H1 (cell line): ENCODE results near the gene KCNH8. TPM values are rescaled to one million over a fixed set of nuclear protein-coding genes. Genes with fewer than 3 reads are reported as not detected.

Source experiments
- CTCF ChIA-PET: fragments of 300-600 bp; sonication (Branson Sonifier 250); formaldehyde crosslinking; loops from one replicate; lab custom pipeline; 2021; ENCODE audit not compliant: partially characterized antibody; lab: Charles Lee
- POLR2A ChIA-PET: fragments of 300-600 bp; sonication (Branson Sonifier 250); formaldehyde crosslinking; loops from one replicate; lab custom pipeline; 2021; ENCODE audit warnings: inconsistent platforms; ENCODE audit not compliant: partially characterized antibody; lab: Charles Lee
- DNase-seq, 2 experiments: peaks; one replicate each; pipeline versions ENCODE4 v3.0.0 to v3.0.0-alpha.2; 2010 to 2022; ENCODE audit warnings: low spot score in 2 of 2, low read depth in 1 of 2, mixed read lengths in 1 of 2
- FAIRE-seq: peaks from 2 replicates; lab custom pipeline; 2011; peaks lifted over from hg19 to GRCh38; lab: Jason Lieb, UNC
- H2AFZ ChIP-seq: 2 replicates; pipeline ENCODE4 v1.8.1; 2012; ENCODE audit warnings: low read length, inconsistent platforms
- H2AK5ac ChIP-seq: 2 replicates; pipeline ENCODE4 v1.6.1; 2013; ENCODE audit warnings: low read depth, low read length
- H2BK120ac ChIP-seq: replicated peaks from 2 replicates; pipeline ENCODE3; 2013; ENCODE audit warnings: low read depth, low read length, inconsistent platforms
- H2BK12ac ChIP-seq: 2 replicates; pipeline ENCODE4 v1.6.1; 2013; ENCODE audit warnings: low read depth, low read length
- H2BK15ac ChIP-seq: 2 replicates; pipeline ENCODE4 v1.6.1; 2013; ENCODE audit warnings: low read length
- H2BK20ac ChIP-seq: 2 replicates; pipeline ENCODE4 v1.6.1; 2013; ENCODE audit warnings: low read length
- H2BK5ac ChIP-seq: 2 replicates; pipeline ENCODE4 v1.6.1; 2013; ENCODE audit warnings: low read depth, low read length
- H3K14ac ChIP-seq: 2 replicates; pipeline ENCODE4 v1.6.1; 2013; ENCODE audit warnings: inconsistent platforms; ENCODE audit not compliant: insufficient read length
- H3K18ac ChIP-seq: 2 replicates; pipeline ENCODE4 v1.6.1; 2013; ENCODE audit warnings: low read length; ENCODE audit errors: extremely low read depth
- H3K23ac ChIP-seq: 2 replicates; pipeline ENCODE4 v1.6.1; 2013; ENCODE audit warnings: inconsistent platforms; ENCODE audit not compliant: insufficient read length
- H3K23me2 ChIP-seq: 2 replicates; pipeline ENCODE4 v1.6.1; 2013; ENCODE audit warnings: low read depth, low read length
- H3K27ac ChIP-seq: 2 replicates; pipeline ENCODE4 v1.6.1; 2011; ENCODE audit warnings: low read depth, low read length, inconsistent platforms
- H3K27me3 ChIP-seq, 4 experiments: replicated peaks in 1 of 4; 1 replicate in 1 of 4; 2 replicates in 3 of 4; pipeline versions ENCODE4 v1.6.1 to v1.8.1; 2011 to 2013; ENCODE audit warnings: low read length in 3 of 4, mild to moderate bottlenecking in 3 of 4, inconsistent platforms in 2 of 4, mixed read lengths in 2 of 4, moderate library complexity in 1 of 4; ENCODE audit not compliant: control insufficient read depth in 3 of 4, insufficient read depth in 3 of 4; ENCODE audit errors: extremely low read depth in 1 of 4
- H3K36me3 ChIP-seq, 4 experiments: 2 replicates each; pipeline versions ENCODE4 v1.6.1 to v1.8.1; 2011 to 2013; ENCODE audit warnings: mild to moderate bottlenecking in 4 of 4, low read length in 3 of 4, moderate library complexity in 2 of 4, control low read depth in 1 of 4, inconsistent platforms in 1 of 4; ENCODE audit not compliant: insufficient read depth in 4 of 4, control insufficient read depth in 2 of 4
- H3K4ac ChIP-seq: replicated peaks from 2 replicates; pipeline ENCODE3; 2013; ENCODE audit warnings: low read length, low read depth, mixed read lengths, inconsistent platforms; ENCODE audit not compliant: insufficient read length
- H3K4me1 ChIP-seq, 4 experiments: replicated peaks in 1 of 4; 1 replicate in 1 of 4; 2 replicates in 3 of 4; pipeline versions ENCODE4 v1.6.1 to v1.8.1; 2011 to 2013; ENCODE audit warnings: low read length in 3 of 4, inconsistent platforms in 2 of 4, mixed read lengths in 1 of 4; ENCODE audit not compliant: insufficient read depth in 4 of 4, control insufficient read depth in 3 of 4
- H3K4me2 ChIP-seq, 2 experiments: 2 replicates each; pipeline versions ENCODE4 v1.6.1 to v1.8.1; 2011 to 2013; ENCODE audit warnings: low read depth in 2 of 2, low read length in 2 of 2, control low read depth in 1 of 2, inconsistent platforms in 1 of 2, mild to moderate bottlenecking in 1 of 2; ENCODE audit not compliant: insufficient read depth in 1 of 2
- H3K4me3 ChIP-seq, 4 experiments: fragments of 200-600, 300-600 bp in 1 of 4; sonication (generic), shearing (Covaris generic), sonication (Bioruptor Twin) in 1 of 4; 2 replicates each; pipeline versions ENCODE4 v1.5.1 to v1.8.1; 2011 to 2016; ENCODE audit warnings: low read length in 4 of 4, low read depth in 3 of 4, control low read depth in 2 of 4, inconsistent platforms in 2 of 4, mild to moderate bottlenecking in 2 of 4, mixed read lengths in 1 of 4, moderate library complexity in 1 of 4; ENCODE audit not compliant: insufficient read depth in 2 of 4; ENCODE audit errors: extremely low read depth in 1 of 4
- H3K56ac ChIP-seq: replicated peaks from 2 replicates; pipeline ENCODE3; 2013; ENCODE audit warnings: low read depth, mild to moderate bottlenecking, mixed read lengths, low read length, inconsistent platforms; ENCODE audit not compliant: insufficient read length
- H3K79me1 ChIP-seq: 2 replicates; pipeline ENCODE4 v1.6.1; 2013; ENCODE audit warnings: low read depth, low read length, control low read depth
- H3K79me2 ChIP-seq, 2 experiments: 2 replicates each; pipeline versions ENCODE4 v1.6.1 to v1.8.1; 2012 to 2013; ENCODE audit warnings: low read length in 2 of 2, mild to moderate bottlenecking in 2 of 2, inconsistent platforms in 1 of 2; ENCODE audit not compliant: insufficient read depth in 2 of 2, control insufficient read depth in 1 of 2
- H3K9ac ChIP-seq, 4 experiments: replicated peaks in 1 of 4; 1 replicate in 1 of 4; 2 replicates in 3 of 4; pipeline versions ENCODE4 v1.6.1 to v1.8.1; 2011 to 2013; ENCODE audit warnings: low read depth in 3 of 4, low read length in 3 of 4, control low read depth in 2 of 4, mild to moderate bottlenecking in 2 of 4, moderate library complexity in 2 of 4, inconsistent platforms in 1 of 4; ENCODE audit errors: extremely low read depth in 1 of 4
- H3K9me3 ChIP-seq, 2 experiments: 2 replicates each; pipeline versions ENCODE4 v1.6.1 to v1.8.1; 2012 to 2013; ENCODE audit warnings: mild to moderate bottlenecking in 2 of 2, moderate library complexity in 2 of 2, control low read depth in 1 of 2, inconsistent platforms in 1 of 2, low read depth in 1 of 2, low read length in 1 of 2, mixed read lengths in 1 of 2; ENCODE audit not compliant: insufficient read depth in 2 of 2
- H4K20me1 ChIP-seq, 2 experiments: replicated peaks in 1 of 2; 2 replicates each; pipeline versions ENCODE3 to v1.8.1; 2011 to 2013; ENCODE audit warnings: inconsistent platforms in 2 of 2, low read length in 2 of 2, mild to moderate bottlenecking in 1 of 2; ENCODE audit not compliant: insufficient read depth in 2 of 2, control insufficient read depth in 1 of 2
- H4K5ac ChIP-seq: 2 replicates; pipeline ENCODE4 v1.6.1; 2013; ENCODE audit warnings: low read length, low read depth, mixed read lengths, inconsistent platforms; ENCODE audit not compliant: insufficient read length
- H4K8ac ChIP-seq: 2 replicates; pipeline ENCODE4 v1.8.0; 2013; ENCODE audit warnings: mild to moderate bottlenecking, moderate library complexity, low read length, inconsistent platforms; ENCODE audit not compliant: insufficient read depth; ENCODE audit errors: extremely low read depth
- H4K91ac ChIP-seq: replicated peaks from 2 replicates; pipeline ENCODE3; 2013; ENCODE audit warnings: low read length, mixed read lengths, inconsistent platforms; ENCODE audit not compliant: insufficient read length
- ASH2L ChIP-seq: fragments of 200-600, 300-600 bp; sonication (generic); IDR thresholded peaks from one replicate; pipeline ENCODE4 v1.7.1; 2017; ENCODE audit warnings: low read length
- CTBP2 ChIP-seq: IDR thresholded peaks from 2 replicates; pipeline ENCODE4 v1.7.0; 2011; ENCODE audit warnings: borderline replicate concordance, mild to moderate bottlenecking, moderate library complexity, mixed read lengths, low read length; ENCODE audit not compliant: insufficient read depth, insufficient read length
- EZH2 ChIP-seq: fragments of 200-600 bp; sonication (generic); IDR thresholded peaks from 2 replicates; pipeline ENCODE4 v1.7.1; 2012; ENCODE audit warnings: low read depth, mild to moderate bottlenecking, moderate library complexity, low read length, inconsistent platforms; ENCODE audit not compliant: severe bottlenecking
- GABPA ChIP-seq: IDR thresholded peaks from 2 replicates; pipeline ENCODE4 v1.6.1; 2011; ENCODE audit warnings: mild to moderate bottlenecking, low read length, moderate library complexity, borderline replicate concordance; ENCODE audit not compliant: insufficient read depth
- RBBP5 ChIP-seq: IDR thresholded peaks from 2 replicates; pipeline ENCODE4 v1.7.1; 2012; ENCODE audit warnings: low read depth, mild to moderate bottlenecking, inconsistent platforms, low read length, moderate library complexity, borderline replicate concordance
- SUZ12 ChIP-seq: fragments of 200-600 bp; sonication (generic); IDR thresholded peaks from 2 replicates; pipeline ENCODE4 v1.6.1; 2012; ENCODE audit warnings: mild to moderate bottlenecking, inconsistent platforms, low read length, moderate library complexity, mixed read lengths
- WGBS, 2 experiments: shearing (Covaris generic) in 1 of 2; methylation state at CpG; one replicate each; pipeline versions ENCODE4 v1.1.6 to v1.1.7; 2013 to 2015; ENCODE audit warnings: low lambda C conversion rate in 2 of 2, mixed read lengths in 2 of 2, inconsistent platforms in 1 of 2, low coverage in 1 of 2, missing lambda C conversion rate in 1 of 2; ENCODE audit not compliant: insufficient replicate concordance in 2 of 2, insufficient coverage in 1 of 2, insufficient read length in 1 of 2; ENCODE audit errors: extremely low coverage in 1 of 2, missing lambda C conversion rate in 1 of 2; 5-methylcytosine and 5-hydroxymethylcytosine counted together
- polyA plus RNA-seq, 7 experiments: library from polyadenylated mRNA; depleted of rRNA in 3 of 7; stranded (reverse) in 5 of 7; unstranded in 2 of 7; fragments of >200 nt in 5 of 7; fragments of 200-250 nt in 2 of 7; gene quantifications; 1 replicate in 5 of 7; 2 replicates in 1 of 7; 4 replicates in 1 of 7; pipeline versions ENCODE4 v1.2.1 to v1.2.3, GENCODE V29; 2011 to 2013; ENCODE audit warnings: missing spikeins in 2 of 7, mixed read lengths in 2 of 7
- total RNA-seq: library from RNA; stranded (reverse); fragmentation: NEBNext Ultra II Directional; extraction: Animal tissue kit (Norgen Biotek cat#: 25700); gene quantifications from 2 replicates; pipeline ENCODE4 v1.2.1, GENCODE V29; 2021
- TF ChIP-seq, protein P1 (sequence below): IDR thresholded peaks from 2 replicates; pipeline ENCODE4 v1.6.1; 2012; ENCODE audit warnings: inconsistent platforms
- TF ChIP-seq, protein P2 (sequence below): IDR thresholded peaks from 2 replicates; pipeline ENCODE4 v1.6.1; 2012; ENCODE audit warnings: low read length, inconsistent platforms

The KCNH8 gene
- total and polyA plus RNA-seq, 2 of the 8 experiments (the other 6 are each of a cell fraction or from before 2014, with no cell fraction given): 2.2 to 2.4 TPM

DNA sequence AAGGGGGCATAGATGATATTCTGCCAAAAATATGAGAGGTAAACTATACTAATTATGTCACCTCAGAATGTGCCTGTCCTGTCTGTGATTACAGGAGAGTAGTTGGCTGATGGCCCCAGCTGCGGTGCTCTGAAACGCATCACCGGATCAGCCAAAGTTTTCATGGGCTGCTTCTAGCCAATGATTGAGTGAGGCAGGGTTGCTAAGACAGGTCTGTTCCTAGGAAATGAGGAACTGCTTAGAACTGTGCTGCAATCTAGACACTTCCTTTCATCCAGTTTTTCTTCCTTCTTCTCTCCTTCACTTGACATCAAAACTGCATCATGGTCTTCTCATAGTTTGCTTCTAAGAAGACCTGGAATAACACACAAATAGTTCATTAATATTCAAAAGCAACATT lies 124.0 kb downstream of the KCNH8 start:
- H3K36me3 ChIP-seq: no peaks in the 10 kb centered on the region
- H4K8ac ChIP-seq: no peak overlapping the region
- H3K4me2 ChIP-seq: no peak overlapping the region
- H3K14ac ChIP-seq: no peak overlapping the region
- no peak overlapping the region for H2BK20ac ChIP-seq
- no peak overlapping the region for H2BK12ac ChIP-seq
- no peak overlapping the region for H3K4ac ChIP-seq
- peaks cover 3 to 9% (median 6%) of the 10 kb centered on the region in 4 experiments; a peak in 5 of 7 replicates for H3K4me1 ChIP-seq
- no peak overlapping the region for H4K91ac ChIP-seq
- H3K18ac ChIP-seq: no peak overlapping the region
- no peak overlapping the region for H3K4me3 ChIP-seq
- no peaks in the 10 kb centered on the region for H3K79me1 ChIP-seq
- no peaks in the 10 kb centered on the region for H3K23me2 ChIP-seq
- no peak overlapping the region for H3K27ac ChIP-seq
- H2AFZ ChIP-seq: no peak overlapping the region
- CTCF ChIA-PET: no interaction called here
- H3K9ac ChIP-seq: no peak overlapping the region
- H2AK5ac ChIP-seq: no peak overlapping the region
- no peak overlapping the region for H4K5ac ChIP-seq
- TF ChIP-seq EZH2 (no peak), SUZ12 (no peak), CTBP2 (no peak), ASH2L (no peak), GABPA (no peak), RBBP5 (no peak)
- TF ChIP-seq, protein P1, sequence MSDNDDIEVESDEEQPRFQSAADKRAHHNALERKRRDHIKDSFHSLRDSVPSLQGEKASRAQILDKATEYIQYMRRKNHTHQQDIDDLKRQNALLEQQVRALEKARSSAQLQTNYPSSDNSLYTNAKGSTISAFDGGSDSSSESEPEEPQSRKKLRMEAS: no peak
- TF ChIP-seq, protein P2, sequence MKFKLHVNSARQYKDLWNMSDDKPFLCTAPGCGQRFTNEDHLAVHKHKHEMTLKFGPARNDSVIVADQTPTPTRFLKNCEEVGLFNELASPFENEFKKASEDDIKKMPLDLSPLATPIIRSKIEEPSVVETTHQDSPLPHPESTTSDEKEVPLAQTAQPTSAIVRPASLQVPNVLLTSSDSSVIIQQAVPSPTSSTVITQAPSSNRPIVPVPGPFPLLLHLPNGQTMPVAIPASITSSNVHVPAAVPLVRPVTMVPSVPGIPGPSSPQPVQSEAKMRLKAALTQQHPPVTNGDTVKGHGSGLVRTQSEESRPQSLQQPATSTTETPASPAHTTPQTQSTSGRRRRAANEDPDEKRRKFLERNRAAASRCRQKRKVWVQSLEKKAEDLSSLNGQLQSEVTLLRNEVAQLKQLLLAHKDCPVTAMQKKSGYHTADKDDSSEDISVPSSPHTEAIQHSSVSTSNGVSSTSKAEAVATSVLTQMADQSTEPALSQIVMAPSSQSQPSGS: no peak
- DNase-seq: no peak
- H2BK15ac ChIP-seq: no peak overlapping the region
- H2BK120ac ChIP-seq: no peak overlapping the region
- H3K9me3 ChIP-seq: no peaks in the 10 kb centered on the region
- H4K20me1 ChIP-seq: no peaks in the 10 kb centered on the region
- H3K23ac ChIP-seq: no peak overlapping the region
- 94% methylated on average over 3 of the region's 3 CpGs; no CpG with 5 or more reads in 1 of the 2 experiments for WGBS, 2 experiments
- no peak overlapping the region for H3K56ac ChIP-seq
- H3K27me3 ChIP-seq: no peaks in the 10 kb centered on the region
- POLR2A ChIA-PET: no interaction called here
- no peak for FAIRE-seq
- H2BK5ac ChIP-seq: no peak overlapping the region
- H3K79me2 ChIP-seq: no peaks in the 10 kb centered on the region
